ENCODE results near the gene HHIPL1. TPM values are rescaled to one million over a fixed set of nuclear protein-coding genes. Genes with fewer than 3 reads are reported as not detected.

The HHIPL1 gene
- total and polyA plus RNA-seq, 2 of the 8 experiments (the other 6 are each of a cell fraction or from before 2014, with no cell fraction given) = 1.5 to 2.6 TPM

GRCh38 chr14:99715266-99716000 is 70.5 kb downstream of the HHIPL1 start:
- Histone ChIP-seq H3K79me2 (ENCODE audit: control insufficient read depth in 1 of 2, insufficient read depth in 2 of 2, low read length in 2 of 2) (no peaks in the 10 kb centered on the region), H3K9ac (replicated peaks in 1 of 4; ENCODE audit: extremely low read depth in 1 of 4, low read depth in 3 of 4, low read length in 3 of 4) (no peak overlapping the region), H3K23me2 (ENCODE audit: low read depth, low read length) (no peaks in the 10 kb centered on the region), H2BK12ac (ENCODE audit: low read depth, low read length) (no peak overlapping the region), H2BK20ac (ENCODE audit: low read length) (no peak overlapping the region), H3K27me3 (replicated peaks in 1 of 4; ENCODE audit: control insufficient read depth in 3 of 4, extremely low read depth in 1 of 4, insufficient read depth in 3 of 4, low read length in 3 of 4) (no peaks in the 10 kb centered on the region), H3K4me1 (replicated peaks in 1 of 4; ENCODE audit: control insufficient read depth in 3 of 4, insufficient read depth in 4 of 4, low read length in 3 of 4) (peaks cover 0 to 2% (median 0%) of the 10 kb centered on the region in 4 experiments; a peak in 3 of 7 replicates), H3K23ac (ENCODE audit: insufficient read length) (no peak overlapping the region), H4K20me1 (replicated peaks in 1 of 2; ENCODE audit: control insufficient read depth in 1 of 2, insufficient read depth in 2 of 2, low read length in 2 of 2) (no peaks in the 10 kb centered on the region), H4K5ac (ENCODE audit: insufficient read length, low read depth, low read length) (no peak overlapping the region), H4K8ac (ENCODE audit: extremely low read depth, insufficient read depth, low read length) (peak overlapping the region; percentile 14; the same call in 1 of the 2 replicates), H3K4me3 (ENCODE audit: extremely low read depth in 1 of 4, insufficient read depth in 2 of 4, low read depth in 3 of 4, low read length in 4 of 4) (no peak overlapping the region), H3K36me3 (ENCODE audit: control insufficient read depth in 2 of 4, insufficient read depth in 4 of 4, low read length in 3 of 4) (no peaks in the 10 kb centered on the region), H3K56ac (replicated peaks; ENCODE audit: insufficient read length, low read depth, low read length) (no peak overlapping the region), H2AK5ac (ENCODE audit: low read depth, low read length) (no peak overlapping the region), H3K4ac (replicated peaks; ENCODE audit: insufficient read length, low read depth, low read length) (no peak overlapping the region), H3K79me1 (ENCODE audit: low read depth, low read length) (no peaks in the 10 kb centered on the region), H2BK5ac (ENCODE audit: low read depth, low read length) (no peak overlapping the region), H3K27ac (ENCODE audit: low read depth, low read length) (no peak overlapping the region), H3K4me2 (ENCODE audit: insufficient read depth in 1 of 2, low read depth in 2 of 2, low read length in 2 of 2) (no peak overlapping the region), H2AFZ (ENCODE audit: low read length) (no peak overlapping the region; the same call in 1 of the 2 replicates), H3K18ac (ENCODE audit: extremely low read depth, low read length) (no peak overlapping the region), H4K91ac (replicated peaks; ENCODE audit: insufficient read length, low read length) (no peak overlapping the region), H3K9me3 (ENCODE audit: insufficient read depth in 2 of 2, low read depth in 1 of 2, low read length in 1 of 2) (no peaks in the 10 kb centered on the region; a peak in 1 of 4 replicates), H2BK15ac (ENCODE audit: low read length) (no peak overlapping the region), H2BK120ac (replicated peaks; ENCODE audit: low read depth, low read length) (no peak overlapping the region), H3K14ac (ENCODE audit: insufficient read length) (no peak overlapping the region)
- DNase-seq (ENCODE audit: low read depth in 1 of 2, low spot score in 2 of 2) (peak in 1 of 2 experiments; percentile 42), FAIRE-seq (no peak)
- ChIA-PET CTCF (ENCODE audit: partially characterized antibody) (interaction anchor here (0.6 to 5.1 kb wide), 9 partner anchors 10 to 365 kb away, joined by 3 to 36 read pairs (median 3); no protein-coding TSS in a partner anchor), POLR2A (ENCODE audit: partially characterized antibody) (interaction anchor here (1.0 kb wide), 1 partner anchor 8 kb away, joined by 3 read pairs; no protein-coding TSS in a partner anchor)
- TF ChIP-seq SRF (IDR thresholded peaks at IDR 0.05; ENCODE audit: low read depth, low read length) = no peak
- no peak for TF ChIP-seq SP1 (IDR thresholded peaks at IDR 0.05; ENCODE audit: low read depth, low read length)
- no peak for TF ChIP-seq SIN3A (conservative IDR thresholded peaks at IDR 0.05 in 1 of 2, IDR thresholded peaks at IDR 0.05 in 1 of 2; ENCODE audit: low read depth in 1 of 2, low read length in 2 of 2)
- TF ChIP-seq EGR1 (IDR thresholded peaks at IDR 0.05; ENCODE audit: borderline replicate concordance, low read depth, low read length) = no peak
- TF ChIP-seq CBX5 (IDR thresholded peaks at IDR 0.05; ENCODE audit: low read depth, low read length) = no peak
- no peak for TF ChIP-seq ASH2L (IDR thresholded peaks at IDR 0.05; ENCODE audit: low read length)
- 88% methylated on average over 24 of the region's 24 CpGs; no CpG with 5 or more reads in 1 of the 2 experiments for WGBS, 2 experiments (ENCODE audit: extremely low coverage in 1 of 2, insufficient coverage in 1 of 2, insufficient read length in 1 of 2, insufficient replicate concordance in 2 of 2, low coverage in 1 of 2, low lambda C conversion rate in 2 of 2, missing lambda C conversion rate in 1 of 2)

All from H1 (cell line).